ENCODE data around the gene HIPK4.

The HIPK4 gene

GRCh38 chr19:40421993-40422747 is 32.2 kb upstream of the HIPK4 start:
- no peaks in the 10 kb centered on the region for H3K36me3 ChIP-seq (ENCODE audit: insufficient read depth, low read length)
- no peak overlapping the region for H3K9ac ChIP-seq (ENCODE audit: low read depth, low read length)
- H3K4me1 ChIP-seq (ENCODE audit: insufficient read depth, low read length): peaks cover 6% of the 10 kb centered on the region; the same call in 1 of the 2 replicates
- no peaks in the 10 kb centered on the region for H3K9me3 ChIP-seq (ENCODE audit: control insufficient read depth, insufficient read depth, low read length)

- Histone ChIP-seq H3K4me1 (ENCODE audit: insufficient read depth, low read length) (peaks cover 6% of the 10 kb centered on the region; the same call in 1 of the 2 replicates), H3K36me3 (ENCODE audit: insufficient read depth, low read length) (no peaks in the 10 kb centered on the region), H3K9ac (ENCODE audit: low read depth, low read length) (peak overlapping the region; percentile 65), H3K9me3 (ENCODE audit: control insufficient read depth, insufficient read depth, low read length) (no peaks in the 10 kb centered on the region)
Measured at GRCh38 chr19:40420766-40421765, 31.1 kb upstream of the HIPK4 start.

- no peaks in the 10 kb centered on the region for H3K9me3 ChIP-seq (ENCODE audit: control insufficient read depth, insufficient read depth, low read length)
- peak overlapping the region; percentile 65; the same call in 1 of the 2 replicates for H3K9ac ChIP-seq (ENCODE audit: low read depth, low read length)
- H3K4me1 ChIP-seq (ENCODE audit: insufficient read depth, low read length): peaks cover 6% of the 10 kb centered on the region; the same call in 1 of the 2 replicates
- H3K36me3 ChIP-seq (ENCODE audit: insufficient read depth, low read length): no peaks in the 10 kb centered on the region
Measured at GRCh38 chr19:40420451-40420765, 30.4 kb upstream of the HIPK4 start.

GRCh38 chr19:40419780-40420179 is 29.8 kb upstream of the HIPK4 start:
- Histone ChIP-seq H3K9ac (ENCODE audit: low read depth, low read length) (no peak overlapping the region), H3K9me3 (ENCODE audit: control insufficient read depth, insufficient read depth, low read length) (no peaks in the 10 kb centered on the region), H3K36me3 (ENCODE audit: insufficient read depth, low read length) (no peaks in the 10 kb centered on the region), H3K4me1 (ENCODE audit: insufficient read depth, low read length) (peaks cover 6% of the 10 kb centered on the region; the same call in 1 of the 2 replicates)

- Histone ChIP-seq H3K4me1 (ENCODE audit: insufficient read depth, low read length) (peaks cover 6% of the 10 kb centered on the region; the same call in 1 of the 2 replicates), H3K36me3 (ENCODE audit: insufficient read depth, low read length) (no peaks in the 10 kb centered on the region), H3K9ac (ENCODE audit: low read depth, low read length) (no peak overlapping the region), H3K9me3 (ENCODE audit: control insufficient read depth, insufficient read depth, low read length) (no peaks in the 10 kb centered on the region)
Measured at GRCh38 chr19:40419066-40419612, 29.2 kb upstream of the HIPK4 start.

- Histone ChIP-seq H3K36me3 (ENCODE audit: insufficient read depth, low read length) (no peaks in the 10 kb centered on the region), H3K9ac (ENCODE audit: low read depth, low read length) (no peak overlapping the region), H3K9me3 (ENCODE audit: control insufficient read depth, insufficient read depth, low read length) (no peaks in the 10 kb centered on the region), H3K4me1 (ENCODE audit: insufficient read depth, low read length) (peaks cover 13% of the 10 kb centered on the region; the same call in 1 of the 2 replicates)
Measured at GRCh38 chr19:40418040-40418439, 28.1 kb upstream of the HIPK4 start.

GRCh38 chr19:40417643-40417981 is 27.6 kb upstream of the HIPK4 start:
- Histone ChIP-seq H3K36me3 (ENCODE audit: insufficient read depth, low read length) (no peaks in the 10 kb centered on the region), H3K9me3 (ENCODE audit: control insufficient read depth, insufficient read depth, low read length) (no peaks in the 10 kb centered on the region), H3K9ac (ENCODE audit: low read depth, low read length) (no peak overlapping the region), H3K4me1 (ENCODE audit: insufficient read depth, low read length) (peaks cover 13% of the 10 kb centered on the region; the same call in 1 of the 2 replicates)

GRCh38 chr19:40416918-40417642 is 27.1 kb upstream of the HIPK4 start:
- H3K36me3 ChIP-seq (ENCODE audit: insufficient read depth, low read length): no peaks in the 10 kb centered on the region
- no peaks in the 10 kb centered on the region for H3K9me3 ChIP-seq (ENCODE audit: control insufficient read depth, insufficient read depth, low read length)
- no peak overlapping the region for H3K9ac ChIP-seq (ENCODE audit: low read depth, low read length)
- H3K4me1 ChIP-seq (ENCODE audit: insufficient read depth, low read length): peaks cover 13% of the 10 kb centered on the region; the same call in 1 of the 2 replicates

GRCh38 chr19:40415768-40416167 is 25.8 kb upstream of the HIPK4 start:
- H3K9me3 ChIP-seq (ENCODE audit: control insufficient read depth, insufficient read depth, low read length): no peaks in the 10 kb centered on the region
- peaks cover 25% of the 10 kb centered on the region for H3K4me1 ChIP-seq (ENCODE audit: insufficient read depth, low read length)
- H3K36me3 ChIP-seq (ENCODE audit: insufficient read depth, low read length): no peaks in the 10 kb centered on the region
- H3K9ac ChIP-seq (ENCODE audit: low read depth, low read length): no peak overlapping the region

- peaks cover 26% of the 10 kb centered on the region for H3K4me1 ChIP-seq (ENCODE audit: insufficient read depth, low read length)
- no peaks in the 10 kb centered on the region for H3K9me3 ChIP-seq (ENCODE audit: control insufficient read depth, insufficient read depth, low read length)
- H3K9ac ChIP-seq (ENCODE audit: low read depth, low read length): no peak overlapping the region
- no peaks in the 10 kb centered on the region for H3K36me3 ChIP-seq (ENCODE audit: insufficient read depth, low read length)
Measured at GRCh38 chr19:40414542-40415535, 24.9 kb upstream of the HIPK4 start.

GRCh38 chr19:40413291-40413845 is 23.4 kb upstream of the HIPK4 start, which contains the start of gene PRX:
Gene PRX, minus strand, starts transcription at chr19:40413378. Its CDS starts 5,446 bp downstream, at chr19:40407932.
- Histone ChIP-seq H3K36me3 (ENCODE audit: insufficient read depth, low read length) (no peaks in the 10 kb centered on the region), H3K9me3 (ENCODE audit: control insufficient read depth, insufficient read depth, low read length) (no peaks in the 10 kb centered on the region), H3K9ac (ENCODE audit: low read depth, low read length) (peak within 1 kb of the TSS; percentile 19; the same call in 1 of the 2 replicates), H3K4me1 (ENCODE audit: insufficient read depth, low read length) (peaks cover 26% of the 10 kb centered on the region)

- H3K36me3 ChIP-seq (ENCODE audit: insufficient read depth, low read length): no peaks in the 10 kb centered on the region
- H3K4me1 ChIP-seq (ENCODE audit: insufficient read depth, low read length): peaks cover 26% of the 10 kb centered on the region
- H3K9me3 ChIP-seq (ENCODE audit: control insufficient read depth, insufficient read depth, low read length): no peaks in the 10 kb centered on the region
- H3K9ac ChIP-seq (ENCODE audit: low read depth, low read length): peak overlapping the region; percentile 19; the same call in 1 of the 2 replicates
Measured at GRCh38 chr19:40412866-40413265, 22.9 kb upstream of the HIPK4 start.

All from ES-I3 (cell line).